Suprapubic skin (tissue), 4 donors: ENCODE measurements around the gene NDUFV3. TPM values are rescaled to one million over a fixed set of nuclear protein-coding genes. Genes with fewer than 3 reads are reported as not detected.
"Not testable (repeated sequence)": the region's sequence is repeated elsewhere in the genome, so short reads cannot be mapped to it uniquely, and the experiment has no call there.

ENCODE experiments used
- DNase-seq, 2 donors: peaks; one replicate each; pipeline ENCODE4 v3.0.0-alpha.2; 2019; ENCODE audit warnings: low spot score in 2 of 2
- H3K27ac ChIP-seq: fragments of 200-600 bp; sonication (generic); one replicate; pipeline ENCODE4 v1.5.1; 2019
- H3K27me3 ChIP-seq: fragments of 200-600 bp; sonication (generic); one replicate; pipeline ENCODE4 v1.5.1; 2019
- H3K36me3 ChIP-seq: fragments of 200-600 bp; sonication (generic); one replicate; pipeline ENCODE4 v1.5.1; 2019
- H3K4me1 ChIP-seq: fragments of 200-600 bp; sonication (generic); one replicate; pipeline ENCODE4 v1.5.1; 2019
- H3K4me3 ChIP-seq: fragments of 200-600 bp; sonication (generic); one replicate; pipeline ENCODE4 v1.5.1; 2019; ENCODE audit warnings: mild to moderate bottlenecking
- H3K9me3 ChIP-seq: fragments of 200-600 bp; sonication (generic); one replicate; pipeline ENCODE4 v1.5.1; 2019
- EP300 ChIP-seq: sonication (generic); formaldehyde crosslinking; IDR thresholded peaks from one replicate; pipeline ENCODE4 v1.6.1; 2017; ENCODE audit warnings: antibody characterized with exemption
- POLR2A ChIP-seq, 2 donors: fragments of 450-650 bp; IDR thresholded peaks; one replicate each; pipeline ENCODE4 v1.6.1; 2017; ENCODE audit warnings: antibody characterized with exemption in 2 of 2, mild to moderate bottlenecking in 2 of 2, moderate library complexity in 2 of 2
- POLR2AphosphoS5 ChIP-seq, 3 donors: sonication (generic); formaldehyde crosslinking; IDR thresholded peaks; one replicate each; pipeline ENCODE4 v1.6.1; 2017; ENCODE audit warnings: antibody characterized with exemption in 3 of 3
- WGBS: methylation state at CpG from one replicate; pipeline ENCODE4 v1.1.5; 2018; 5-methylcytosine and 5-hydroxymethylcytosine counted together
- total RNA-seq, 4 donors: library from RNA; depleted of rRNA; stranded (reverse); fragments of >200 nt; gene quantifications; one replicate each; pipeline ENCODE4 v1.1.0, GENCODE V29; 2016
- TF ChIP-seq, protein P1 (sequence below), 2 donors: fragments of 200-600 bp in 1 of 2; fragments of 450-650 bp in 1 of 2; sonication (generic) in 1 of 2; IDR thresholded peaks; one replicate each; pipeline ENCODE4 v1.5.1; 2016 to 2019; ENCODE audit warnings: antibody characterized with exemption in 2 of 2, mild to moderate bottlenecking in 1 of 2, moderate library complexity in 1 of 2

NDUFV3 gene
- total RNA-seq, 4 donors from 2014 or later: 44.1 to 69.3 (median 60.0) TPM

DNA sequence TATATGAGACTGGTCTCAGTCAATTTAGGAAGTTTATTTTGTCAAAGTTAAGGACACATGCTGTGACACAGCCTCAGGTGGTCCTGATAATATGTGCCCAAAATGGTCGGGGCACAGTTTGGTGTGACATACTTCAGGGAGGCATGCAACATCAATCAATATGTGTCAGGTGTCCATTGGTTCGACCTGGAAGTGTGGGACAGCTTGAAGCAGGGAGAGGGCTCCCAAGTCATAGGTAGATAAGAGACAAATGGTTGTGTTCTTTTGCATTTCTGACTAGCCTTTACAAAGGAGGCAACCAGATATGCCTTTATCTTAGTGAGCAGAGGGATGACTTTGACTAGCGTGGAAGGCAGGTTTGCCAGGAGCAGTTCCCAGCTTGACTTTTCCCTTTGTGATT is 36.9 kb downstream of the NDUFV3 start:
- TF ChIP-seq EP300: no peak
- 74% methylated on average over 3 of the region's 3 CpGs for WGBS
- no peaks in the 10 kb centered on the region for H3K9me3 ChIP-seq
- no peaks in the 10 kb centered on the region for H3K27me3 ChIP-seq
- no peak overlapping the region for H3K27ac ChIP-seq
- DNase-seq: no peak
- H3K4me3 ChIP-seq: no peak overlapping the region
- H3K4me1 ChIP-seq: peaks cover 5% of the 10 kb centered on the region
- H3K36me3 ChIP-seq: no peaks in the 10 kb centered on the region

DNA sequence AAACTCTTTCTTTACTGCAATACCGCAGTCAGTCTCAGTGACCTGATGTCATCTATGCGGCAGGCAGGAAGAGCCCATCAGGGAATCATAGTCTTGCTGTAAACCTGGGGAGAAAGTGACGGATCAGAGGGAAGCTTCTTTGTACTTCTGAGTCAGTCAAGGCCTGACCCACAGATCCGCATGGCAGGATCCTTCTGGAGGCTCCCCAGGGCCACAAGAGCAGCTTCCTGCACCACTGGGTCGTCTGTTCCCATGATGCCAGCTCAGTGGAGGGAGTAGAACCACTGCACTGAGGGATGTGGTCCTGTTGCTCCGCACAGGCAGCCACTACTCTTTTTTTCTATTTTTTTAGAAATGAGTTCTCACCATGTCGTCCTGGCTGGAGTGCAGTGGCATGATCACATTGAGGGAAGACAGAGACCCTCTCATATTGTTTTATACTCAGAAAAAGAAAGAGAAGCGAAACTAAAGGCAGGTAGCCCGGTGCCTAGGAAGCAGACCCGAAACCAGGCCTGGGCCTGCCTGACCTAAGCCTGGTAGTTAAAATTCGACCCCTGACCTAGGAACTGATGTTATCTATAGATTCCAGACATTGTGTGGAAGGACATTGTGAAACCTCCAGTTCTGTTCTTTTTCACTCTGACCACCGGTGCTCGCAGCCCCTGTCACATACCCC is 38.6 kb downstream of the NDUFV3 start:
- no peak for DNase-seq
- no peak overlapping the region for H3K4me3 ChIP-seq
- TF ChIP-seq EP300 (no peak), POLR2A (IDR thresholded peaks at IDR 0.05) (no peak), POLR2AphosphoS5 (IDR thresholded peaks at IDR 0.05) (no peak)
- TF ChIP-seq, protein P1, sequence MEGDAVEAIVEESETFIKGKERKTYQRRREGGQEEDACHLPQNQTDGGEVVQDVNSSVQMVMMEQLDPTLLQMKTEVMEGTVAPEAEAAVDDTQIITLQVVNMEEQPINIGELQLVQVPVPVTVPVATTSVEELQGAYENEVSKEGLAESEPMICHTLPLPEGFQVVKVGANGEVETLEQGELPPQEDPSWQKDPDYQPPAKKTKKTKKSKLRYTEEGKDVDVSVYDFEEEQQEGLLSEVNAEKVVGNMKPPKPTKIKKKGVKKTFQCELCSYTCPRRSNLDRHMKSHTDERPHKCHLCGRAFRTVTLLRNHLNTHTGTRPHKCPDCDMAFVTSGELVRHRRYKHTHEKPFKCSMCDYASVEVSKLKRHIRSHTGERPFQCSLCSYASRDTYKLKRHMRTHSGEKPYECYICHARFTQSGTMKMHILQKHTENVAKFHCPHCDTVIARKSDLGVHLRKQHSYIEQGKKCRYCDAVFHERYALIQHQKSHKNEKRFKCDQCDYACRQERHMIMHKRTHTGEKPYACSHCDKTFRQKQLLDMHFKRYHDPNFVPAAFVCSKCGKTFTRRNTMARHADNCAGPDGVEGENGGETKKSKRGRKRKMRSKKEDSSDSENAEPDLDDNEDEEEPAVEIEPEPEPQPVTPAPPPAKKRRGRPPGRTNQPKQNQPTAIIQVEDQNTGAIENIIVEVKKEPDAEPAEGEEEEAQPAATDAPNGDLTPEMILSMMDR (IDR thresholded peaks at IDR 0.05): no peak
- H3K27me3 ChIP-seq: no peaks in the 10 kb centered on the region
- no peak overlapping the region for H3K27ac ChIP-seq
- H3K9me3 ChIP-seq: no peaks in the 10 kb centered on the region
- peaks cover 5% of the 10 kb centered on the region for H3K4me1 ChIP-seq
- H3K36me3 ChIP-seq: no peaks in the 10 kb centered on the region
- WGBS: 95% methylated on average over 13 of the region's 13 CpGs

DNA sequence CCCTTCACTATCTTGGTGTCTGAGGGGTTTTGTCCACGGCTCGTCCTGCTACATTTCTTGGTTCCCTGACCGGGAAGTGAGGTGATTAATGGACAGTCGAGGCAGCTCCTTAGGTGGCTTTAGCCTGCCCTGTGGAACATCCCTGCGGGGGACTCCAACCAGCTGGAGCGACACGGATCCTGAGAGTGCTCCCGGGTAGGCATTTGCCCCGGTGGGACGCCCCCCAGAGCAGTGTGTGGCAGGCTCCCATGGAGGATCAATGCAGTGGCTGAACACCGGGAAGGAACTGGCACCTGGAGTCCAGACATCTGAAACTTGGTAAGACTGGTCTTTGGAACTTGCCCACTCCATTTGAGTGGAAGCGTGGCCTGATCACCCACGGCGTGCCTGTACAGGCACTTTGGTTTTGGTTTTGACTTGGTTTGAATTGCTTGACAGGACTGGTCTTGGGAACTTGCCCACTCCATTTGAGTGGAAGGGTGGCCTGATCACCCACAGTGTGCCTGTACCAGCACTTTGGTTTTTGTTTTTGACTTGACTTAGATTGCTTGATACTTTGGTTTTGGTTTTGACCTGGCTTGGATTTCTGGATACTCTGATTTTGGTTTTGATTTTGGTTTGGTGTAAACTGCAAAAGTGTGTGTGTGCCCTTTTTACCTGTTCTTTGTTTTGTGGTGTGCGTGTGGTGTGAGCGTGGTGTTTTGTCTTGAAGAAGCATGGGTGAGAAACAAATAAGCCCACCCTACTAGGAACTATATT is 39.4 kb downstream of the NDUFV3 start:
- not testable (repeated sequence) for H3K27ac ChIP-seq, H3K27me3 ChIP-seq, H3K4me3 ChIP-seq, H3K36me3 ChIP-seq, DNase-seq, H3K4me1 ChIP-seq, H3K9me3 ChIP-seq
- 92% methylated on average over 9 of the region's 16 CpGs for WGBS

DNA sequence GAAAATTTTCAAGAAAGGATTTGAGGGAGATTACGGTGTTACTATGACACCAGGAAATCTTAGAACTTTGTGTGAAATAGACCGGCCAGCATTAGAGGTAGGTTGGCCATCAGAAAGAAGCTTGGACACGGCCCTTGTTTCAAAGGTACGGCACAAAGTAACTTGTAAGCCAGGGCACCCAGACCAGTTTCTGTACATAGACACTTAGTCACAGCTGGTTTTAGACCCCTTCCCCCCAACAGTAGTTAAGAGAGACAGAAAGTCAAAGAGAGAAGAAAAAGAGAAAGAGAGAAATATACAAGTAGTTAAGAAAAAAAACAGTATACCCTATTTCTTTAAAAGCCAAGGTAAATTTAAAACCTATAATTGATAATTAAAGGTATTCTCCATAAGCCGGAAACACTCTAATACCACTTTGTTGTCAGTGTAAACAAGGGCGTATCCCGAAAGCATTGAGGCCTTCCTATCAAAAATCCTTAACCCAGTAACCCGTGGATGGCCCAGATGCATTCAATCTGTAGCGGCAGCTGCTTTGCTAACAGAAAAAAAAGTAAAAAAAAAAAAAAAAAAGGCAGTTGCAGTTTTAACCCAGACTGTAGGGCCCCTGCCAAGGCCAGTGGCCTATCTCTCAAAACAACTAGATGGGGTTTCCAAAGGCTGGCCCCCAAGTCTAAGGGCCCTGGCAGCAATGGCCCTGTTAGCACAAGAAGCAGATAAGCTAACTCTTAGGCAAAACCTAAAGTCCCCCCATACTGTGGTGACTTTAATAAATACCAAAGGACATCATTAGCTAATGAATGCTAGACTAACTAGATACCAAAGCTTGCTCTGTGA is 40.2 kb downstream of the NDUFV3 start:
- not testable (repeated sequence) for H3K27ac ChIP-seq, H3K9me3 ChIP-seq, DNase-seq, H3K4me1 ChIP-seq, H3K4me3 ChIP-seq, H3K36me3 ChIP-seq, H3K27me3 ChIP-seq
- WGBS: 60% methylated on average over 9 of the region's 9 CpGs

DNA sequence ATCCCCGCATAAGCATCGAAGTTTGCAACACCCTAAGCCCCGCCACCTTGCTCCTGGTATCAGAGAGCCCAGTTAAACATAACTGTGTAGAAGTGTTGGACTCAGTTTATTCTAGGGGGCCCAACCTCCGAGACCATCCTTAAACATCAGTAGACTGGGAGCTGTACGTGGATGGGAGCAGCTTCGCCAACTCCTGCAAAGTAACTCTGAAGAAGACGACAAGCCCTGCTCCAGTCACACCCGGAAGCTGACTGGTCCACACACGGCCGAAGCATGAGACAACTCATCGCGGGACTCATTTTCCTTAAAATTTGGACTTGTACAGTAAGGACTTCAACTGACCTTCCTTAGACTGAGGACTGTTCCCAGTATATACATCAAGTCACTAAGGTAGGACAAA is 40.9 kb downstream of the NDUFV3 start:
- H3K9me3 ChIP-seq, H3K27me3 ChIP-seq, H3K4me1 ChIP-seq, H3K4me3 ChIP-seq, H3K36me3 ChIP-seq, DNase-seq, H3K27ac ChIP-seq: not testable (repeated sequence)
- WGBS: 90% methylated on average over 11 of the region's 12 CpGs

DNA sequence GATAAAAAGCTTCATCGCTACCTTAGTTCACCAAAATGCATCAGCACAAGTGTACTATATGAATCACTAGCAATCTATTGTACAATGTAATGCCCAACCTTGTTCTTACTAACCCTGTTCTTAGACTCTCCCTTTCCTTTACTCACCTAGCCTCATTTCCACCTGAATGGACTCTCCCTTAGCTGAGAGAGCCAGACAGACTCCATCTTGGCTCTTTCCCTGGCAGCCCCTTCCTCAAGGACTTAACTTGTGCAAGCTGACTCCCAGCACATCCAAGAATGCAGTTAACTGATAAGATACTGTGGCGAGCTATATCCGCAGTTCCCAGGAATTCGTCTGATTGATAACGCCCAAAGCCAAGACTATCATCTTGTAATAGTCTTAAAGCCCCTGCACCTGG is 43.3 kb downstream of the NDUFV3 start:
- peaks cover 14% of the 10 kb centered on the region for H3K4me1 ChIP-seq
- H3K36me3 ChIP-seq, H3K9me3 ChIP-seq, H3K4me3 ChIP-seq, H3K27ac ChIP-seq, H3K27me3 ChIP-seq, DNase-seq: not testable (repeated sequence)
- 95% methylated on average over 5 of the region's 5 CpGs for WGBS

DNA sequence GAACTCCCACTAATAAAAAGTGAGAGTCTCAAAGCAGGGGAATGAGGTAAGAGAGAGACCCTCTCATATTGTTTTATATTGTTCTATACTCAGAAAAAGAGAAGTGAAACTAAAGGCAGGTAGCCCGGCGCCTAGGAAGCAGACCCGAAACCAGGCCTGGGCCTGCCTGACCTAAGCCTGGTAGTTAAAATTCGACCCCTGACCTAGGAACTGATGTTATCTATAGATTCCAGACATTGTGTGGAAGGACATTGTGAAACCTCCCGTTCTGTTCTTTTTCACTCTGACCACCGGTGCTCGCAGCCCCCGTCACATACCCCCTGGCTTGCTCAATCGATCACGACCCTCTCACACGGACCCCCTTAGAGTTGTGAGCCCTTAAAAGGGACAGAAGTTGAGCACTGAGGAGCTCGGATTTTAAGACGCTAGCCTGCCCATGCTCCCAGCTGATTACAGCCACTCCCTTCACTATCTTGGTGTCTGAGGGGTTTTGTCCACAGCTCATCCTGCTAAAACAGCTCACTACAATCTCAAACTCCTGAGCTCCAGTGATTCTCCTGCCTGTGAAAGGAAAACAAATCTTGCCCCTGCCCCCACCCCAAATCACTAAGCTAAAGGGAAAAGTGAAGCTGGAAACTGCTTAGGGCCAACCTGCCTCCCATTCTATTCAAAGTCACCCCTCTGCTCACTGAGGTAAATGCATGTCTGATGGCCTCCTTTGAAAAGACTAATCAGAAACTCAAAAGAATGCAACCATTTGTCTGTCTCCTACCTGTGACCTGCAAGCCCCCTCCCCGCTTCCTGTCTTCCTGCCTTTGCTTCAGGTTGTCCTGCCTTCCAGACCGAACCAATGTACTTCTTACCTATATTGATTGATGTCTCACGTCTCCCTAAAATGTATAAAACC is 44.2 kb downstream of the NDUFV3 start:
- H3K27ac ChIP-seq, H3K36me3 ChIP-seq, DNase-seq, H3K4me3 ChIP-seq, H3K9me3 ChIP-seq, H3K27me3 ChIP-seq: not testable (repeated sequence)
- peaks cover 13% of the 10 kb centered on the region for H3K4me1 ChIP-seq
- WGBS: 90% methylated on average over 16 of the region's 16 CpGs
